Mucosa of stomach (tissue), 1 donor: Measurements from ENCODE around the gene SHC2.

ENCODE experiments used
- H3K27me3 ChIP-seq: one replicate; pipeline ENCODE4 v1.7.0; 2013; ENCODE audit warnings: mild to moderate bottlenecking, low read length; ENCODE audit not compliant: control insufficient read depth, insufficient read depth
- H3K36me3 ChIP-seq: one replicate; pipeline ENCODE4 v1.7.0; 2013; ENCODE audit warnings: low read length; ENCODE audit not compliant: control insufficient read depth, insufficient read depth
- H3K4me1 ChIP-seq: one replicate; pipeline ENCODE4 v1.7.0; 2013; ENCODE audit warnings: mild to moderate bottlenecking, low read length; ENCODE audit not compliant: control insufficient read depth, insufficient read depth
- H3K4me3 ChIP-seq: one replicate; pipeline ENCODE4 v1.7.0; 2013; ENCODE audit warnings: low read length
- H3K9ac ChIP-seq: one replicate; pipeline ENCODE4 v1.7.0; 2013; ENCODE audit warnings: mild to moderate bottlenecking, low read length, moderate library complexity
- H3K9me3 ChIP-seq: one replicate; pipeline ENCODE4 v1.7.0; 2013; ENCODE audit warnings: mild to moderate bottlenecking, low read length, moderate library complexity; ENCODE audit not compliant: control insufficient read depth
- donor health status: Pancreatic carcinoma.

SHC2 gene

DNA sequence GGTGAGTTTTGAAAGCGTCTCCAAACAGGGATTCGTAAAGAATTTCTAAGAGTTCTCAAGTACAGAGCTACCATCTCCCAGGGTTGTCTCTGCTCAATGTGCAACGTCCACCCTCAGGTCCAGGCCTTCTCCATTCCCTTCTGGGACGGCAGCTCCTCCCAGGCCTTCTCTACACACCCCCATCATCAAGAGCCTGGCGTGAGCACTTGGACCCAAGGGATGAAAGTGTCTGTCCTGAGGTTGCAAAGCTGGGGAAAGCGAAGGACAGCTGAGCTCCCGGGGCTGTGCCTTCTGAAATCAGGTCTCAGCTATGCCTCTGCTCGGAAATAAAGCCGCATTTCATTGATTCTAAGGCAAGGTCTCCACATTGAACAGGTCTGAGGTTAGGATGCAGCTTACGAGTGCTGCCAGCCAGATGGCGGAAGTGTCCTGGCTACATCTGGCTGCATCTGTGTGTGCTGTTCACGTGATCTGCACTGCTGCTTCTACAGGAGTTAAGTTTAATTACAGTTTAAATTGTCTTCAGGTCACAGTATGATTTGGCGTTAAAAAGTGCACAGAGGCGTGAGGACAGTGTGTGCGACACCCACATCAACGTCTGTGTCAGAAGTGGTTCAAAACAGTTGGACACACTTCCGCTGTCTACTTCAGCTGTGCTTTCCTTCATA, 89.2 kb downstream of the SHC2 start:
- Histone ChIP-seq H3K36me3 (no peaks in the 10 kb centered on the region), H3K4me3 (no peak overlapping the region), H3K9me3 (no peaks in the 10 kb centered on the region), H3K4me1 (no peaks in the 10 kb centered on the region), H3K9ac (no peak overlapping the region), H3K27me3 (peaks cover 22% of the 10 kb centered on the region)

DNA sequence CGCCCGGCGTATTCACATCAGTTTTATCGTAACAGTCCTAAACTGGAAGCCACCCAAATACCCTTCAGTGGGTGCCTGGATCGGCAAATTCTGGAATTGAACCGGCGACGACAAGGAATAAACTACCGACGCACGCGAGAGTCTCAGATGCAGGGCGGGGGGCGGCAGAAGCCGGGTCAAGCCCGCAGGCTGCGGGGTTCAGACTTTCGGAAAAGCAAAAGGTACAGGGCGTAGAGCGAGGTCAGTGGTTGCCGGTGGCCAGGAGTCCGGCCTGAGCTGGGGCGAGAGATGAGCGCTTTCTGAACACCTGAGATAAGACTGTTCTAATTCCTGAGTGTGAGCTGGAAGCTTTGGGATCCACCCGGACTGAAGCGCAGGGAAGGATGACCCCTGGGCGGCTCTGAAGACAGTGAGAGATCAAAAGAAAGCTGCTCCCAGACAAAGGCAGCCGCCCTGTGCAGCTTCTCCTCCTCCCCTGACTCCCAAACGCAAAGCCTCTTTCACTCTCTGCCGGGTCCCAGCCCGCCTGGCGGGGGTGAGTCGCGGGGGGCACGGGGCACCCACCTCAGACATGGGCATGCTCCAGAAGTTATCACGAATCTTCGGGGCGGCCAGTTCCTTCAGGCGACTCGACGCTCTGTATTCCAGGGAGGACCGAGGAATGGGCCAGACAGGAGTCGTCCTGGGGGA, 90.0 kb downstream of the SHC2 start:
- H3K36me3 ChIP-seq = no peaks in the 10 kb centered on the region

DNA sequence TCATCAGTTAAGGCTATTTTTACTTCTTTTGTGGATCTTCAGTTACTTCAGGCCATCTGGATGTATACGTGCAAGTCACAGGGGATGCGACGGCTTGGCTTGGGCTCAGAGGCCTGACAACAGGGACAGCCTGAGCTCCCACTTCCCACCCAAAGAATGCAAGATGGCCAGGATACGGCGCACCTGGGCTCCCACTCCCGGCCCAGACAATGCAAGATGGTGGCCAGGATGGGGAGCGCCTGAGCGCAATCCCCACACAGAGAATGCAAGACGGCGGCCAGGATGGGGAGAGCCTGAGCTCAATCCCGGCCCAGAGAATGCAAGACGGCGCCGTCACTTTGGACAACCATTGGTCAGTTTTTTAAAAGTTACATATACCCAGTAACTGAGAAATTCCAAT, 91.0 kb downstream of the SHC2 start:
- no peak overlapping the region for H3K4me3 ChIP-seq
- peaks cover 18% of the 10 kb centered on the region for H3K27me3 ChIP-seq
- H3K9ac ChIP-seq = no peak overlapping the region
- no peaks in the 10 kb centered on the region for H3K9me3 ChIP-seq
- H3K36me3 ChIP-seq = no peaks in the 10 kb centered on the region
- no peaks in the 10 kb centered on the region for H3K4me1 ChIP-seq

More for the DNA sequence above, 90.0 kb downstream of the SHC2 start:
- peaks cover 22% of the 10 kb centered on the region for H3K27me3 ChIP-seq
- H3K4me3 ChIP-seq = no peak overlapping the region
- H3K4me1 ChIP-seq = no peaks in the 10 kb centered on the region
- no peak overlapping the region for H3K9ac ChIP-seq
- H3K9me3 ChIP-seq = no peaks in the 10 kb centered on the region

DNA sequence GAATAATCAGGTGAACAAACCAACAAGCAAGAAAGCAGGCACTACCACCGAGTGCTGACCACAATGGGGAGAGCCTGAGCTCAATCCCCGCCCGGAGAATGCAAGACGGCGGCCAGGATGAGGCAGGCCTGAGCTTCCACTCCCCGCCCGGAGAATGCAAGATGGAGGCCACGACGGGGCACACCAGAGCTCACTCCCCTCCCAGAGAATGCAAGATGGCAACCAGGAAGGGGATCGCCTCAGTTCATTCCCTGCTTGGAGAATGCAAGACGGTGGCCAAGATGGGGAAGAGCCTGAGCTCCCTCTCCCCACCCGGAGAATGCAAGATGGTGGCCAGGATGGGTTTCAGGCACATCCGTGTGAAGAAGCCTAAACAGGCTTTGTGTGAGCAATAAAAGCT, 91.6 kb downstream of the SHC2 start:
- Histone ChIP-seq H3K27me3 (peaks cover 14% of the 10 kb centered on the region), H3K36me3 (no peaks in the 10 kb centered on the region), H3K9me3 (no peaks in the 10 kb centered on the region), H3K4me1 (no peaks in the 10 kb centered on the region), H3K4me3 (no peak overlapping the region), H3K9ac (no peak overlapping the region)

GRCh38 chr19:368630-369024, 92.2 kb downstream of the SHC2 start:
- H3K9me3 ChIP-seq = no peaks in the 10 kb centered on the region
- H3K36me3 ChIP-seq = no peaks in the 10 kb centered on the region
- peaks cover 8% of the 10 kb centered on the region for H3K27me3 ChIP-seq
- no peaks in the 10 kb centered on the region for H3K4me1 ChIP-seq
- no peak overlapping the region for H3K9ac ChIP-seq
- H3K4me3 ChIP-seq = no peak overlapping the region

- Histone ChIP-seq H3K9ac (no peak overlapping the region), H3K9me3 (no peaks in the 10 kb centered on the region), H3K4me3 (no peak overlapping the region), H3K4me1 (no peaks in the 10 kb centered on the region), H3K27me3 (peaks cover 7% of the 10 kb centered on the region), H3K36me3 (no peaks in the 10 kb centered on the region)
Measured at GRCh38 chr19:367963-368629, 92.7 kb downstream of the SHC2 start.

- Histone ChIP-seq H3K36me3 (no peaks in the 10 kb centered on the region), H3K4me1 (no peaks in the 10 kb centered on the region), H3K9me3 (no peaks in the 10 kb centered on the region), H3K9ac (no peak overlapping the region), H3K4me3 (no peak overlapping the region), H3K27me3 (peaks cover 7% of the 10 kb centered on the region)
Measured at GRCh38 chr19:367561-367960, 93.3 kb downstream of the SHC2 start.

DNA sequence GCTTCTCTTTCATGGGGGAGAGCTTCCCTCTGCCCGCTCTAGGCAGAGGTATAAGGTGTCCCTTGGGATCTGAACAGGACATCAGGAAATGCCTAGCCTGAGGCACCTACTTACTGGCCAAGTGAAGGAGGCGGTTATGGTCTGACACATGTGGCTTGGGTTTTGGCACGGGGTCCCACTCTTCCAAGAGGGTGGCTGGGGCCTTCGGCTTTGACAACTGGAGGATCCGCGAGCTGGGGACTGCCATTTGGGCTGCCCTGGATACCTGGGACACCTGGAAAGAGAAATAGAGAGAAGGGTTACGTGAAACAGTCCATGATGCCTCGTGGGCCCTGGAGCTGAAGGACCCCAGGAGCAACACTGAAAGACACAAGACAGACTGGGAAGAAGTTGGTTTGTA, 93.9 kb downstream of the SHC2 start:
- no peak overlapping the region for H3K9ac ChIP-seq
- no peaks in the 10 kb centered on the region for H3K36me3 ChIP-seq
- H3K27me3 ChIP-seq = peaks cover 3% of the 10 kb centered on the region
- H3K4me1 ChIP-seq = no peaks in the 10 kb centered on the region
- H3K4me3 ChIP-seq = no peak overlapping the region
- H3K9me3 ChIP-seq = no peaks in the 10 kb centered on the region
